NOMO-1 (cell line): ENCODE results near the gene LYPD6B.
A peak's percentile ranks its signal among the peaks of the same experiment; 100 is the strongest.

Experiments
- DNase-seq, 2 experiments: peaks; one replicate each; lab custom pipeline; 2025; ENCODE audit not compliant: unreplicated experiment in 2 of 2; lab: John Stamatoyannopoulos, UW

Gene LYPD6B

GRCh38 chr2:149037851-149038250 is 648 bp upstream of the LYPD6B start:
- no peak for DNase-seq

DNA sequence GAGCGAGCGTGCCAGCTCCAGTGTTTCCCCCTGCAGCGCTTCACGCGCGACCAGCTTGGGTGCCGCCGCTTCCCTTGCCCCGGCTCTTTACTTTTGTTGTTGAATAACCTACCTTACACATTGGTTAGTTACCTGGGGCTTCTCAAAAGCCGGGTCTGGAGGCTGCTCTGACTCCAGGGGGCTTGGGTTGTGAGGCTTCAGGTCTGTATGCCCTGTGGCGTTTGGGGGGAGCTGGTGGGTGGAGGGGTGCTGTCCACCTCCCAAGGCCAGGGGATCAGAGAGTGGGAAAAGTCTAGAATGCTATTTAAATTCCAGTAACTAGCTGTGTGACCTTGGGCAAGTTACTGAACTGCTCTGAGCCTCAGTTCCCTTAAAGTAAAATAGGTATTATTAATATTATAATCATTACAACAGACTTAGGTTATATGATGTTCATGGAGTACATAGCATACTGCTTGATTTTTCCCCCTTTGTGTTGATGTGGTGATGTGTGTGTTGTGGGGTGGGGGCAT is 770 bp downstream of the LYPD6B start:
- DNase-seq = no peak

GRCh38 chr2:149040451-149040850 is 2.0 kb downstream of the LYPD6B start:
- DNase-seq = peak; percentile 29 to 53

- no peak for DNase-seq
Measured at GRCh38 chr2:149041482-149041881, 3.0 kb downstream of the LYPD6B start.

GRCh38 chr2:149042881-149043280 is 4.4 kb downstream of the LYPD6B start:
- DNase-seq = no peak

GRCh38 chr2:149044500-149044899 is 6.0 kb downstream of the LYPD6B start:
- DNase-seq = no peak

GRCh38 chr2:149047118-149047517 is 8.6 kb downstream of the LYPD6B start:
- DNase-seq = no peak

- no peak for DNase-seq
Measured at GRCh38 chr2:149049142-149049541, 10.6 kb downstream of the LYPD6B start.

GRCh38 chr2:149050188-149050587 is 11.7 kb downstream of the LYPD6B start:
- no peak for DNase-seq

DNA sequence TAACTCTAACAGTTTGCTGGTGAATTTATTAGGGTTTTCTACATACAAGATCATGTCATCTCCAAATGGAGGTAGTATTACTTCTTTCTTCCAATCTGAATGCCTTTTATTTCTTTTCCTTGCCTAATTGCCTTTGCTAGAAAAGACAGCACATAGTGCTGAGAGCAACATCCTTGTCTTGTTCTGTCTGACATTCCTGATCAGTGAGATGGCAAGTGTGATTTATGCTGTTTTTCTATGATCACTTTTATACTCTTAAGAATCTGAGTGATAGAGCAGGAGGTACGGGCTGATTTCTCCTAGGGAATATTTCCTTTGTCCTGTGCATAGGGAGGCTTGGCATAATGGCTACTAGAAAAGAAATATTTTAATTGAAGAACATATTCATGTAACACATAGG is 17.3 kb downstream of the LYPD6B start:
- no peak for DNase-seq

DNA sequence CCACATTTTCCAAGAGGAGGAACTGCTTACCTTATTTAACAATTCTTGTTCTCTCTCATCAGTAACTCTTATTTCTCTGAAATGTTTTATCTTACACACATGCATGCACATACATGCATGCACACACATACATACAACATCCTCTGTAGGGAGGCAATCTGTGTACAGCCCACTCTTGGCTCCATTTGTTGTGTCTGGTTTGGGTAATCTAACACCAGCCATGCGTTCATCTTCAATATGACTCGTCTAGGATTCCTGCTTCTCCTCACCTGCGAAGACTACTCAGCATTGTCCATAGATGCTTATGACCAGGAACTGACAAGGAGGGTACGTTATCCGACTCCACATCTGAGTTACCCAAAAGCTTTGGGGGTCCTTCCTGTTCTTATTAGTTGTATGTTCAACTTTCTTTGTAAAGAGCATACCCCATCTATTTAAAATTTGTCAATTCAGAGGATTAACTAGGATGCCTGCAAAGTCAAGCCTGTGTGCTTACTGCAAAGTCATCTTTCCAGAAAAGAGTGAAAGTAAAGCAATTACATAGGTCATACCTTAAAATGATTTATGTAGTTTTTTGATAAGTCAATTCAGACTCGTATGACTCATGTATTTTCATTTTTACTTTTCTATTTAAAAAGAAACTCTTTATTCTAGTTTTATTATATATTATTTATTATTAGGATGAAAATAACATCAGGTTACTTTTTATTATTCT is 18.2 kb downstream of the LYPD6B start:
- DNase-seq = no peak

- DNase-seq = no peak
Measured at GRCh38 chr2:149057401-149057800, 18.9 kb downstream of the LYPD6B start.

- no peak for DNase-seq
Measured at GRCh38 chr2:149058936-149059335, 20.4 kb downstream of the LYPD6B start.

DNA sequence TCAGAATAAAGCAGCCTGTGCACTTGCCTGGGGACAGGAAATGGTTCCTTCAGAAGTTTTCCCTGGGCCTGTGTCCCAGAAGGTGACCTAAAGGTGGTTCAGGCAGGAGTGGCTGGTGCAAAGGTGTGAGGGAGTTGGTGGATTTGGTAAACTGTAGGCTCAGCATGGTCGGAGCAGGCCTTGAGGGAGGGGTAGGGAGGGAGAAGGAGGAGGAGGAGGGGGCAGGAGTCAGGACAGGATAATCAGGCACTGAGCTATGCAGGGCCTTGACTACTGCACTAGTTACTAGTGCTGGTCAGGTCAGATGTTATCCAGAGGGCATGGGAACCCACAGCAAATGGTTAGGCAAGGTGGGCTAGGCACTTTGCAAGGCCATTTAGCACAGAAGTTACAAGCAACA is 21.3 kb downstream of the LYPD6B start:
- no peak for DNase-seq

GRCh38 chr2:149061133-149061745 is 22.7 kb downstream of the LYPD6B start:
- no peak for DNase-seq

DNA sequence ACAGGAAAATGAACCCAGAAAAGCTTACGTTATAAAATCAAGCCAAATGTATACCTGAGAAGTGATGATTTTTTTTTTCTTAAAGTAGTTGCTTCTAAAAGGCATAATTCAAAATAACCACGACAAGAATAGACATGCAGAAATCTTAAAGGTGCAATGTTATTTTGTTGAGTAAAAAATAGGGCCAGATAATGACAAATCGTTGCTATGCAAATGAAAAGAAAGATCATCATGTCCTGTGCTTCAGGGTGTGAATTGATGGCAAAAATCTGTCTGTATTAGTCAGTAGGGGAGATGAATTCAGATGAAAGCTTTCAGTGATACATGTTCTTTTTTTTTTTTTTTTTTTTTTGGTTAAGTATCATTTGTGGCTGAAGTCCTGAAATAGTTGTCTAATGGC is 24.0 kb downstream of the LYPD6B start:
- DNase-seq = no peak

DNA sequence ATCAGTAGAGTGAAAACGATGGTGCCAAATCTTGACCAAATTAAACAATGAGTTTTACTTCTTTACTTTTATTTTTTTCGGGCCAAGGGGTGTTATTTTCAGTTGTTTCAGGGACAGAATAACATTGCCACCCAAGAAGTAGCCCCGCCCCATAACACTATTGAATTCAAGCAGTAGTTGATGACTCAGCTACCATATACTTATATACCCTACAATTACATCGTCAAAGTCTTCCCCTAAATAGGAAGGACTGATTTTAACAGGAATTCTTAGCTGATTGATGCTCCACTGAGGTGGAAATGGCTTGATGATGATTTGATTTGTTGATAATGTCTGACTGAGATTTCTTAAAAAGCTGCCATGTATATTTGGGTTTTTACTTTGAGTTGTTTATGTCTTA is 24.7 kb downstream of the LYPD6B start:
- DNase-seq = no peak

GRCh38 chr2:149064365-149064841 is 25.9 kb downstream of the LYPD6B start:
- DNase-seq = no peak

GRCh38 chr2:149064856-149065630 is 26.5 kb downstream of the LYPD6B start:
- DNase-seq = no peak

DNA sequence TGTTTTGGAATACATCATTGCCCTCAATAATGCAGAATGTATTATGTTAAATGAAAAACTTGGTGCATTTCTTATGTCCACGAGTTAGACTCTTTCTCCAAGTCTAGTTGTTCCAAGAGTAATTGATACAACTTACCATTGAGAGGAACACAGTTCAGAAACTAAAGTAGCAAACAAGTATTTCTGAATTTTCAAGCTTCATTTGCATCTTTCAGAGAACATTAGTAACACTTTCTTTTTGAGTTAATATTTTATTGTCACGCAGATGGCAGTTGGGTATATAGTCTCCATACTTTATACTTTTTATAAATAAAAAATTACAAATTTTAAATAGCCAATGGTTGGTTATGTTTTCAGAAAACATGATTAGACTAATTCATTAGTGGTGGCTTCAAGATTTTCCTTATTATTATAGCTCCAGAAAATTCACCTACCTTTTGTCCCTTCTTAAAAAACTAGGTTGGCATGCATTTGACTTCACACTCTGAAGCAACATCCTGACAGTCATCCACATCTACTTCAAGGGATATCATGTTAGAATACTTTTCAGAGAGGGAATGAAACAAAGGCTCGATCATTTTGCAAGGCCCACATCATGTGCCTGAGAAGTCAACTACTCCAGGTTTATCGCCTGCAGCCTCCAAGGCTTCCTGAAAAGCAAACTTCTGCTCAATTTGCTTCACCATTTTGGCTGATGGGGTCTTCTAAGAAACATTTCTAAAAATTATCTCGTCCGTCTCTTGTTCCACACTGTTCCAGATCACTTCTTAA is 29.9 kb downstream of the LYPD6B start:
- DNase-seq = no peak
